Measurements from ENCODE around the gene ABCA1.

Gene ABCA1

DNA sequence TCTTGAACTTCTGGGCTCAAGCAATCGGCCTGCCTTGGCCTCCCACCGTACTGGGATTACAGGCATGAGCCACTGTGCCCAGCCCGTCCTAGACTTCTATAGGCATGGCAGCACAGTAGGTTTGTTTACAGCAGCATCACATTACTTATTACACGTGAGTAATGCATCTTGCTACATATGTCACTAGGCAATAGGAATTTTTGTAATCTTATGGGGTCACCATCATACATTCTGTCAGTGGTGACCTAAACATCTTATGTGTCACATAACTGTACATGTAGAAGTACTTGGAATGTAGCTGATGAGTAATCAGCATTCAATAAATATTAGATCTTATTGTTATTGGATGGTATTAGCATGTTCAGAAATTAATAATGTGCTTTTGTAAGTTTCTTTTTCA lies 22.9 kb upstream of the ABCA1 start:
- Histone ChIP-seq H3K9ac (ENCODE audit: low read length) (no peak overlapping the region), H4K20me1 (ENCODE audit: low read depth, low read length) (no peaks in the 10 kb centered on the region), H2AFZ (ENCODE audit: low read depth, low read length, severe bottlenecking) (no peak overlapping the region), H3K27ac (ENCODE audit: low read depth, low read length) (no peak overlapping the region), H3K4me3 (ENCODE audit: insufficient read depth, low read length, poor library complexity, severe bottlenecking) (no peak overlapping the region), H3K9me2 (replicated peaks; ENCODE audit: insufficient read depth, low read length) (no peaks in the 10 kb centered on the region), H3K27me3 (ENCODE audit: low read length) (no peaks in the 10 kb centered on the region), H3K9me3 (ENCODE audit: insufficient read depth, low read length) (no peaks in the 10 kb centered on the region), H3K4me2 (ENCODE audit: low read depth, low read length, poor library complexity, severe bottlenecking) (no peak overlapping the region), H3F3A (ENCODE audit: insufficient read depth) (no peaks in the 10 kb centered on the region), H3K36me3 (ENCODE audit: low read length) (no peaks in the 10 kb centered on the region), H3K79me2 (ENCODE audit: insufficient read depth, low read length) (no peaks in the 10 kb centered on the region)
- TF ChIP-seq, protein P1, sequence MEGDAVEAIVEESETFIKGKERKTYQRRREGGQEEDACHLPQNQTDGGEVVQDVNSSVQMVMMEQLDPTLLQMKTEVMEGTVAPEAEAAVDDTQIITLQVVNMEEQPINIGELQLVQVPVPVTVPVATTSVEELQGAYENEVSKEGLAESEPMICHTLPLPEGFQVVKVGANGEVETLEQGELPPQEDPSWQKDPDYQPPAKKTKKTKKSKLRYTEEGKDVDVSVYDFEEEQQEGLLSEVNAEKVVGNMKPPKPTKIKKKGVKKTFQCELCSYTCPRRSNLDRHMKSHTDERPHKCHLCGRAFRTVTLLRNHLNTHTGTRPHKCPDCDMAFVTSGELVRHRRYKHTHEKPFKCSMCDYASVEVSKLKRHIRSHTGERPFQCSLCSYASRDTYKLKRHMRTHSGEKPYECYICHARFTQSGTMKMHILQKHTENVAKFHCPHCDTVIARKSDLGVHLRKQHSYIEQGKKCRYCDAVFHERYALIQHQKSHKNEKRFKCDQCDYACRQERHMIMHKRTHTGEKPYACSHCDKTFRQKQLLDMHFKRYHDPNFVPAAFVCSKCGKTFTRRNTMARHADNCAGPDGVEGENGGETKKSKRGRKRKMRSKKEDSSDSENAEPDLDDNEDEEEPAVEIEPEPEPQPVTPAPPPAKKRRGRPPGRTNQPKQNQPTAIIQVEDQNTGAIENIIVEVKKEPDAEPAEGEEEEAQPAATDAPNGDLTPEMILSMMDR (IDR thresholded peaks at IDR 0.05; ENCODE audit: insufficient read depth, low read length, poor library complexity, severe bottlenecking), result no peak
- no peak for TF ChIP-seq EZH2phosphoT487 (conservative IDR thresholded peaks at IDR 0.05; ENCODE audit: low read length)

DNA sequence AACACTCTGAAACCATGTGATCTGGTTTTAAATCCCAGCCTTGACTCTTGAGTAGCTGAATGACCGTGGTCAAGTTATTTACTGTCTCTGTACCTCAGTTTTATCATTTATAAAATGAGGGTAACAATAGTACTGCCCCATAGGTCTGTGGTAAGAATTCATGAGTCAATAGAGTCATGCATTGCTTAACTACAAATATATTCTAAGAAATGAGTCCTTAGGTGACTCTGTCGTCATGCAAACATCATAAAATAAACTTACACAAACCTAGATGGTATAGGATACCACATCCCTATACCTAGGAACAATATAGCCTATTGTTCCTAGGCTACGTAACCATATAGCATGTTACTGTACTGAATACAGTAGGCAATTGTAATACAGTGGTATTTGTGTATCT lies 20.3 kb upstream of the ABCA1 start:
- Histone ChIP-seq H2AFZ (ENCODE audit: low read depth, low read length, severe bottlenecking) (no peak overlapping the region), H3F3A (ENCODE audit: insufficient read depth) (no peaks in the 10 kb centered on the region), H4K20me1 (ENCODE audit: low read depth, low read length) (no peaks in the 10 kb centered on the region), H3K4me3 (ENCODE audit: insufficient read depth, low read length, poor library complexity, severe bottlenecking) (no peak overlapping the region), H3K36me3 (ENCODE audit: low read length) (no peaks in the 10 kb centered on the region), H3K9ac (ENCODE audit: low read length) (no peak overlapping the region), H3K9me3 (ENCODE audit: insufficient read depth, low read length) (no peaks in the 10 kb centered on the region), H3K27me3 (ENCODE audit: low read length) (no peaks in the 10 kb centered on the region), H3K4me2 (ENCODE audit: low read depth, low read length, poor library complexity, severe bottlenecking) (no peak overlapping the region), H3K27ac (ENCODE audit: low read depth, low read length) (no peak overlapping the region), H3K79me2 (ENCODE audit: insufficient read depth, low read length) (no peaks in the 10 kb centered on the region), H3K9me2 (replicated peaks; ENCODE audit: insufficient read depth, low read length) (no peaks in the 10 kb centered on the region)
- TF ChIP-seq, protein P1 (IDR thresholded peaks at IDR 0.05; ENCODE audit: insufficient read depth, low read length, poor library complexity, severe bottlenecking), result no peak
- TF ChIP-seq EZH2phosphoT487 (conservative IDR thresholded peaks at IDR 0.05; ENCODE audit: low read length), result no peak

DNA sequence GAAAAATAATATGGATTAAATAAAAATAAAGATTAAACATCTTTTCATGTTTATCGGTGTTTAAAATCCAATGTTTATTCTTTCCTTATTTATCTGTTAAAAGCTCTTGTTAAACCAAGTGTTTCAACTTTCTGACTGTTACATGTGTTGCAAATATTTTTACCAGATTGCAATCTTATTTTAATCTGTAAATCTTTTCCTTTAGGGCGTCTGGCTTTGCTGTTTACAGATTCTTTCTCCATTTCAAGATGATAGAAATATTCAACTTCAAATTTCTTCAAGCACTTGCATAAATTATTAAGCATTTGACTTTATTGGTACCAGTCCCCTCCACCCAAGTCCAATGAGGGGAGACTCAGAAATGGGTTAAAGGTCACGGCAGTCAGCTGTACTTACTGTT lies 16.9 kb upstream of the ABCA1 start:
- Histone ChIP-seq H3F3A (ENCODE audit: insufficient read depth) (no peaks in the 10 kb centered on the region), H3K27me3 (ENCODE audit: low read length) (no peaks in the 10 kb centered on the region), H3K27ac (ENCODE audit: low read depth, low read length) (no peak overlapping the region), H3K4me3 (ENCODE audit: insufficient read depth, low read length, poor library complexity, severe bottlenecking) (no peak overlapping the region), H3K36me3 (ENCODE audit: low read length) (no peaks in the 10 kb centered on the region), H3K9me2 (replicated peaks; ENCODE audit: insufficient read depth, low read length) (no peaks in the 10 kb centered on the region), H3K9me3 (ENCODE audit: insufficient read depth, low read length) (no peaks in the 10 kb centered on the region), H3K9ac (ENCODE audit: low read length) (no peak overlapping the region), H2AFZ (ENCODE audit: low read depth, low read length, severe bottlenecking) (no peak overlapping the region), H3K4me2 (ENCODE audit: low read depth, low read length, poor library complexity, severe bottlenecking) (no peak overlapping the region), H3K79me2 (ENCODE audit: insufficient read depth, low read length) (no peaks in the 10 kb centered on the region), H4K20me1 (ENCODE audit: low read depth, low read length) (no peaks in the 10 kb centered on the region)
- TF ChIP-seq EZH2phosphoT487 (conservative IDR thresholded peaks at IDR 0.05; ENCODE audit: low read length), result no peak
- TF ChIP-seq, protein P1 (IDR thresholded peaks at IDR 0.05; ENCODE audit: insufficient read depth, low read length, poor library complexity, severe bottlenecking), result no peak

All from SU-DHL-6 (cell line).